ENCODE measurements around the gene MTPN.

DNA sequence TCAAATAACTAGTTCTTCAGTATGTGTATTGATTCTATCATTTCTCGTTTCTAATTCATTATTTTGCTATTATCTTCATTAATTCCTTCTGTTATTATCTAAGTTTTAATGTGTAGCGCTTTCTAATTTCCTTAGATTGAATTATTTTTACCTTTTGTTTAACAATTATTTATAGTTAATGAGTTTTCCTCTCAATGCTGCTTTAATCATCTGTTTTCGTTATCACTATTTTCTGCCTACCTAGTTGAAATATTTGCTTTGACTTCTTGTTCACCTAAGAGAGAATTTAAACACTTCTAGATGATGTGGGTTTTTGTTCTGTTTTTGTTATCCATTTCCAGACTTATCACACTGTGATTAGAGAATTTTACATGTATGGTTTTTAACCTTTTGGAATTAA is 37.5 kb upstream of the MTPN start:
- TF ChIP-seq, protein P1, sequence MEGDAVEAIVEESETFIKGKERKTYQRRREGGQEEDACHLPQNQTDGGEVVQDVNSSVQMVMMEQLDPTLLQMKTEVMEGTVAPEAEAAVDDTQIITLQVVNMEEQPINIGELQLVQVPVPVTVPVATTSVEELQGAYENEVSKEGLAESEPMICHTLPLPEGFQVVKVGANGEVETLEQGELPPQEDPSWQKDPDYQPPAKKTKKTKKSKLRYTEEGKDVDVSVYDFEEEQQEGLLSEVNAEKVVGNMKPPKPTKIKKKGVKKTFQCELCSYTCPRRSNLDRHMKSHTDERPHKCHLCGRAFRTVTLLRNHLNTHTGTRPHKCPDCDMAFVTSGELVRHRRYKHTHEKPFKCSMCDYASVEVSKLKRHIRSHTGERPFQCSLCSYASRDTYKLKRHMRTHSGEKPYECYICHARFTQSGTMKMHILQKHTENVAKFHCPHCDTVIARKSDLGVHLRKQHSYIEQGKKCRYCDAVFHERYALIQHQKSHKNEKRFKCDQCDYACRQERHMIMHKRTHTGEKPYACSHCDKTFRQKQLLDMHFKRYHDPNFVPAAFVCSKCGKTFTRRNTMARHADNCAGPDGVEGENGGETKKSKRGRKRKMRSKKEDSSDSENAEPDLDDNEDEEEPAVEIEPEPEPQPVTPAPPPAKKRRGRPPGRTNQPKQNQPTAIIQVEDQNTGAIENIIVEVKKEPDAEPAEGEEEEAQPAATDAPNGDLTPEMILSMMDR (IDR thresholded peaks at IDR 0.05) = no peak
- no peak for TF ChIP-seq POLR2AphosphoS5 (IDR thresholded peaks at IDR 0.05)
